H7 (cell line): ENCODE results near the gene REEP1. TPM values are rescaled to one million over a fixed set of nuclear protein-coding genes. Genes with fewer than 3 reads are reported as not detected.
"Not testable (repeated sequence)": the region's sequence is repeated elsewhere in the genome, so short reads cannot be mapped to it uniquely, and the experiment has no call there.

Experiments used
- DNase-seq: peaks from one replicate; pipeline ENCODE4 v3.0.0; 2012
- H3K27me3 ChIP-seq: 2 replicates; pipeline ENCODE4 v1.6.0; 2011; ENCODE audit warnings: mild to moderate bottlenecking, low read length; ENCODE audit not compliant: control insufficient read depth, insufficient read depth
- H3K36me3 ChIP-seq: replicated peaks from 2 replicates; pipeline ENCODE4 v1.5.1; 2011; ENCODE audit warnings: low read length; ENCODE audit not compliant: control insufficient read depth, insufficient read depth
- H3K4me3 ChIP-seq: 2 replicates; pipeline ENCODE4 v1.5.1; 2011; ENCODE audit warnings: low read depth, mild to moderate bottlenecking, control low read depth, low read length, moderate library complexity; ENCODE audit not compliant: insufficient read depth
- total RNA-seq: library from RNA; depleted of rRNA; stranded (reverse); fragments of >200 nt; shearing (Covaris generic); gene quantifications from 2 replicates; pipeline ENCODE4 v1.2.3, GENCODE V29; 2014

REEP1 gene
- total RNA-seq, 1 experiment from 2014 or later: 0.48 TPM

DNA sequence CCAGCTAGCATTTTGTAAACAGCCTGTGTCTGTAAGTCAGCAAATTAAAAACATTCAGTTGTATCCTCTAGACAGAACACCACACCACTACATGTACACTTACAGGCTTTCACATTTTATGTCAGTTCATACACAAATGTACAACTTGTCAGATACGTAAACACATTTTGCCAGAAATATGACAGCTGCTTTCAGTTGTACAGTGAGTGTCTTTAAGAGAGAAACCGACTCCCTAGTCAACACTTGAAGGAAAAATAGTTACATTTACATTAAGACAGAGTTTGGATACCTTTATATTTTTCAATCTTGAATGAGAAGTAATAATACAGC, 123.0 kb downstream of the REEP1 start:
- H3K4me3 ChIP-seq: no peak overlapping the region
- H3K27me3 ChIP-seq: no peaks in the 10 kb centered on the region
- H3K36me3 ChIP-seq: peaks cover 11% of the 10 kb centered on the region
- DNase-seq: no peak

DNA sequence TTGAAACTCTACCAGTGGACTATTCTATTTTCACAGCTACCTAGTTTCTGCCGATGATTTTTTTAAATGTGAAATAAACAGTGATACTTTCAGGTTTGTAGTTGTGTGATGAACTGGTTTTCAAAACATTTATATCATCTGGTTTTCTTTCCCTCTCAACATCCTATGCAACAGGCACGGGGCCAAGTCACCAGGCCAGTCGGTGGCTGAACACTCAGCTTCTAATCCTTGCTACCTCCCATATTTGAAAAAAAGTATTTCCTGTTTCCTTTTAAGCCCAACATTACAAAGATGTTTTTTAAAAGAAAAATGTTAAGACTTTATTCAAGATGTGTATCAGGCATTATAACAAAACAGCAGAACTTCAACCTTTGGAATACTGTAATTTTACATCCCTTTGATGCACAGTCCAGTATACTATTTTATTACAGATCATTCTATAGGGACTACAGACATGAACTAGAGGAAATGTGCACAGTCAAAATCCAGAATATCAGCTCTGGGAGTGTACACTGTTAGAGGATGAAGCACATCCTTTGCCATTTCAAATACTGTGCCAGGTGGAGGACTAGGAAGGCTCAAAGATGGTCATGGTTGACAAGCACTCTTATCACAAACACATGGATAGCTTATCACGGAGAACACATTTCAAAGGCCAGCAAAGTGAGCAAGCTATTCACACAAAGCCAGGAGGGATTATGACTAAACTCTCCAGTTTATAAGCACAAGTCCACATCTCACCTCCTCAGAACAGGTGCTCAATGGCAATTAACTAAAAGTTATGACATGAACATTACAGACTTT, 123.5 kb downstream of the REEP1 start:
- peaks cover 11% of the 10 kb centered on the region for H3K36me3 ChIP-seq
- H3K27me3 ChIP-seq: no peaks in the 10 kb centered on the region
- no peak for DNase-seq
- no peak overlapping the region for H3K4me3 ChIP-seq

DNA sequence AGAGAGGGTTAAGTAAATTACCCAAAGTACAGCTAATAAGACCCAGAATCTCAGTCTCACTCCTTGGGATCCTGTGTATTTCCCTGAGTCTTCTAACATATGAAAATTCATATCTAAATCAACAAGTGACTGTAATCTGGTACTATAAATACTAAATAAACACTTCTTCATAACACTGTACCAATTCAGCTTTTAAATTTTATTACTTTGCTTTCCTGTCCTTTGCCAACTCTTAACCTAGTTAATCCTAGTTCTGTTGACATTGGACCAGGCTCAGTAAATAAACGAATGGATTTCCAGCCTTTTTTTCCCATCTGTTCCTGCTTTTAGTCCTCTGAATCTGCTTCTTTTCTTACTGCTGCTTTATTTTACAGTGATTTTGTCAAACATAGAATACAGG, 124.4 kb downstream of the REEP1 start:
- H3K36me3 ChIP-seq: peaks cover 11% of the 10 kb centered on the region
- no peaks in the 10 kb centered on the region for H3K27me3 ChIP-seq
- DNase-seq: no peak
- H3K4me3 ChIP-seq: no peak overlapping the region

DNA sequence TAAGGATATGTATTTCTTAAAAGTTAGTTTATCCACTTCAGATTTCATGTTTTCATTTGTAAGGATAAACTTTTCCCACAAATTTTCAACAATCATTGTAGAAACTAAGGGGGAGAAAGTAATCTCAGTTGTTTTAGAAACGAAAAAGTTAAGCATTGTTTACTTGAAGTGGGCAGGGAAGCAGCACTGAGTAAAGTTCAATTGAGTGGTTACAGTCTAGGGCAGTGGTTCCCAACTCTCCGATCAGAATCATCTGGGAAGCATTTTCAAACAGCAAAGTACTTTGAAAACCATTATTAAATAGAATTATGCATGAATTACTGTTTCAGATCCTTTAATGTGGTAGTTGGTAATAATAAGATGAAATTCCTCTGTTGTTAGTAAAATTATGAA, 125.6 kb downstream of the REEP1 start:
- DNase-seq: no peak
- H3K36me3 ChIP-seq: peaks cover 15% of the 10 kb centered on the region
- H3K27me3 ChIP-seq: no peaks in the 10 kb centered on the region
- H3K4me3 ChIP-seq: no peak overlapping the region

DNA sequence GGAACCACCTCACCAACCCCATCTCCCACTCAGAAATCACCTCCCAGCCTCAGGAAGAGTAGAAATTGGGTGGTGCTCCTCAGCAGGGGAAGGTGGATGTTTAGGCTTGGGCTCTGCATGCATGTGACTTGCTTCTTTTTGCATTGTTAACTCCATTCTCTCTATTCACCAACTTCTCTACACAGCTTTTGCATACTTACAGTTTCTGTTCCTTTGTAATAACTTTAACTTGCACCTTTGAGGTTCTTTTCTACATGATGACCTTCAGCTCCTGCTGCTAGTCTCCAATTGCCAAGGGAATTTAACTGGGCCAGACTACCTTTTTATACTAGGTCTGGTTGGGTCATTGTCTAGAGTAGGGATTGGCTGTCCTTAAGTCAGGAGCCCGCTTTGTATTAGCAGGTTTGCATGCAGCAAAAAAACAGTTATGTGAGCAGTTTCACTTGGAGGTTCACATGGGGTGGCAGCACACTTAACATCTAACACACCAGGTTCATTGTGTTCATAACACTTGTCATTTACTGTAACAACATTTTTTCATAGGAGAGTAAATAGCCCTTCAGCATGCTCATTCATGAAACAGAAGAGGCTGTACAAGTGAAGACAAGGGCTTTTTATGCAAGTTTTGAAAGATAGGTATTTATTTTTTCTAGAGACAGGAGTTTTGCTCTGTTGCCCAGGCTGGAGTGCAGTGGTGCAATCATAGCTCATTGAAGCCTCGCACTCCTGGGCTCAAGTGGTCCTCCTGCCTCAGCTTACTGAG, 126.2 kb downstream of the REEP1 start:
- no peak for DNase-seq
- H3K36me3 ChIP-seq: peaks cover 19% of the 10 kb centered on the region
- no peak overlapping the region for H3K4me3 ChIP-seq
- no peaks in the 10 kb centered on the region for H3K27me3 ChIP-seq

DNA sequence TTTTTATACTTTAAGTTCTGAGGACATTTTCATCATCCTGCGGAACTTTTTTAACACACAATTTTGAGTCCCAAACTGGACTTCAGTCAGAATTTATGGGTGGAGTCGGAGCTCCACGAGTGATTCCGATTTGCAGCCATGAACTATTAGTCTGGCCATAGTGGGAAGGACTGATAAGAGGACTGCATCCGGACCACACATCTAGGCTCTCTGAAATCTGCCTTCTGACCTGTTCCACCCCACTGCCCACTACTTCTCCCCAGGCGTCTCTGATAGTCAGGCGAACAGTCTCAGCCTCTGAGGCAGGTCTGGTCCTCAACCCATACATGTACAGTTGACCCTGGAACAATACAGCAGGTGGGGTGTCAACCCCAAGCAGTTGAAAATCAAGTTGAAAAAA, 133.0 kb downstream of the REEP1 start:
- Histone ChIP-seq H3K36me3 (peaks cover 8% of the 10 kb centered on the region), H3K27me3 (no peaks in the 10 kb centered on the region), H3K4me3 (no peak overlapping the region)
- no peak for DNase-seq

DNA sequence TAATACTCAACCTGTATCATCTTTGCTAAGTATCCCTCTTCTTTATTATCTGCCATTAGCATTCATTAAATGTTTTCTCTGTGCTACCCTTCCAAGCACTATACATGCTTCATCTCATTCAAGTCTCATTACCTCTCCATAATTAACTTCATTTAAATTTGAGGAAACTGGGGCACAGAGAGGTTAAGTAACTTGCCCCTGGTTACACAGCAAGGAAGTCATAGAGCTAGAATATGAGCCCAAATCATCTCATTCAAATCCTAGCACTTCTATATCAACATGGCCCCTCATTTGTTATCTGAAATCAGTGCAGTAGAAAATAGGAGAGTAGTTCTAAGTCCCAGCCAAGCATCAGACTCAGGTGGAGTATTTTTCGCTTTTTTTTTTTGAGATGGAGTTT, 133.8 kb downstream of the REEP1 start:
- Histone ChIP-seq H3K4me3 (no peak overlapping the region), H3K27me3 (no peaks in the 10 kb centered on the region), H3K36me3 (peaks cover 8% of the 10 kb centered on the region)
- no peak for DNase-seq

DNA sequence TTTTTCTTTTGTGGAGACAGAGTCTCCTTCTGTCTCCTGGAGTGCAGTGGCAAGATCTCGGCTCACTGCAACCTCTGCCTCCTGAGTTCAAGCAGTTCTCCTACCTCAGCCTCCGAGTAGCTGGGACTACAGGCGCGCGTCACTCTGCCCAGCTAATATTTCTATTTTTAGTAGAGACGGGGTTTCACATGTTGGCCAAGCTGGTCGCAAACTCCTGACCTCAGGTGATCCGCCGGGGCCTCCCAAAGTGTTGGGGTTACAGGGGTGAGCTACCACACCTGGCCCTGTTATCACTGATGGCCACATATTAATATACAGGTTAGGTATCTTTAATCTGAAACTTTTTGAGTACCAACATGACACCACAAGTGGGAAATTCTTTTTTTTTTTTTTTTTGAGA, 134.7 kb downstream of the REEP1 start:
- H3K36me3 ChIP-seq: peaks cover 7% of the 10 kb centered on the region
- no peak for DNase-seq
- H3K27me3 ChIP-seq: no peaks in the 10 kb centered on the region
- no peak overlapping the region for H3K4me3 ChIP-seq

DNA sequence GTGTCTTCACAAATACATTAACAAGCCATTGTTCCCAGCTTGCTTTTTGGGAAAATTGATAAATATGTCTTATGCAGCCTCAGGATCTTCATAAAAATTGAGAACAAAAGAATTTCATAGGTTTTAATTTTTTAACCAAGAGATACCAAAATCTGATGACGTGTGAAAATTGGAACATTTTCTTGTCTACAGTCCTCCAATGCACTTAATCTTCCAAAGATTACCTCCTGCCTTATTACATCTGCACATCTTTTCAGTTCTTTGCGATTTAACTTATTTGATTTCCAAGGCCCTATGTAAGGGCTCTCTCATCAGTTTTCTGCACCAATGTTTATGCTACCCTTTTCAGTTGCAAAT, 135.1 kb downstream of the REEP1 start:
- no peak for DNase-seq
- no peak overlapping the region for H3K4me3 ChIP-seq
- H3K27me3 ChIP-seq: no peaks in the 10 kb centered on the region
- peaks cover 7% of the 10 kb centered on the region for H3K36me3 ChIP-seq

DNA sequence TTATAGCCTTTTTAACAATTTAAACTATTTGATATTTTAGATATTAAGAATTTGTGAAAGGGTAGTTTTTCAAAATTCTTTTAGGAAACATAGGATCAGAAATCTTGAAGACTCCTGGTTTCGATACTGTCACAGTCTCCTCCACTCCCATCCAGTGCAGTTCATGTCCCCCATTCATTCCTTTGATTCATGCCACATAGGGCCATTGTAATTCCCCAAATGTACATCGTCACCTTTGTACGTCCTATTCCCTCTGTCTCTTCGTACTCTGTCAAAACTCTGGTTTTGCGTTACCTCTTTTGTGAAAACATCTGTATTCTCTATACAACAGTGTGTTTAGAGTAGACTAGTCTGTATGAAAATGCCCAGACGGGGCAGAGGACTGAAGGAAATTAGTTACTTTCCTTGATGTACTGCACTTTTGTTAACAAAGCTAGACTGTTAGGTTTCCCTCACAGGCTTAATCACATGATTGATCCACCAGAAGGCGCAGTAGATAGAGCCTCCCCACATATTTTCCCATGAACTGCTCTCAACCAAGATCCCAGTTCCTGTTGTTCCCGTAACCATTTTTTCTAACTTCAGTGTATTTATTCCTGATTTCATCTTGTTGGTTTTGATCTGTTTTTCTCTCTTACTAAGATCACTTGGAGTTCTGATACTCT, 135.6 kb downstream of the REEP1 start:
- no peaks in the 10 kb centered on the region for H3K27me3 ChIP-seq
- H3K36me3 ChIP-seq: peaks cover 4% of the 10 kb centered on the region
- no peak overlapping the region for H3K4me3 ChIP-seq
- no peak for DNase-seq

DNA sequence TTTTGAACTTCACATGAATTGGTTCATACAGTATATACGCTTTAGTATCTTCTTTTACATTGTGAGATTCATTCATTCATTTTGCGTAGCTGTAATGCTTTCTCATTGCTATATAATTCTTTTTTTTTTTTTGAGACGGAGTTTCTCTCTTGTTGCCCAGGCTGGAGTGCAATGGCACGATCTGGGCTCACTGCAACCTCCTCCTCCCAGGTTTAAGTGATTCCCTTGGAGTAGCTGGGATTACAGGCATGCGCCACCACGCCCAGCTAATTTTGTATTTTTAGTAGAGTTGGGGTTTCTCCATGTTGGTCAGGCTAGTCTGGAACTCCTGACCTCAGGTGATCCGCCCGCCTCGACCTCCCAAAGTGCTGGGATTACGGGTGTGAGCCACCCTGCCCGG, 136.9 kb downstream of the REEP1 start:
- not testable (repeated sequence) for H3K27me3 ChIP-seq, H3K36me3 ChIP-seq, H3K4me3 ChIP-seq, DNase-seq

DNA sequence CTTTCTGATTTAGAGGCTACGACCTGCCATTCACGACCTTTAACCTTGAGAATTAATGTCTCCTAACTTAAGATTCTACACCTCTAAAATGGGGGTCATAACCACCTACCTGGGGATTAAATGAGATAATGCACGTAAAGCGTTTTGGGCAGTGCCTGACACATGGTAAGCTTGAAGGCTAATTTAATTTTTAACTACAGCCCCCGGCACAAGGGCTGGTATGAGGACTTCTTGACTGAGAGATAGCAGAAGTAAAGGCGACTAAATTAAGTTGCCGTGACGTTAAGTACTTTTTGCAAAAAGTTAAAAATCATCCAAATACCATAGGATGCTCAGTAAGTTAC, 137.6 kb downstream of the REEP1 start:
- no peak for DNase-seq
- H3K36me3 ChIP-seq: no peaks in the 10 kb centered on the region
- peak overlapping the region; percentile 64 for H3K4me3 ChIP-seq
- H3K27me3 ChIP-seq: no peaks in the 10 kb centered on the region

DNA sequence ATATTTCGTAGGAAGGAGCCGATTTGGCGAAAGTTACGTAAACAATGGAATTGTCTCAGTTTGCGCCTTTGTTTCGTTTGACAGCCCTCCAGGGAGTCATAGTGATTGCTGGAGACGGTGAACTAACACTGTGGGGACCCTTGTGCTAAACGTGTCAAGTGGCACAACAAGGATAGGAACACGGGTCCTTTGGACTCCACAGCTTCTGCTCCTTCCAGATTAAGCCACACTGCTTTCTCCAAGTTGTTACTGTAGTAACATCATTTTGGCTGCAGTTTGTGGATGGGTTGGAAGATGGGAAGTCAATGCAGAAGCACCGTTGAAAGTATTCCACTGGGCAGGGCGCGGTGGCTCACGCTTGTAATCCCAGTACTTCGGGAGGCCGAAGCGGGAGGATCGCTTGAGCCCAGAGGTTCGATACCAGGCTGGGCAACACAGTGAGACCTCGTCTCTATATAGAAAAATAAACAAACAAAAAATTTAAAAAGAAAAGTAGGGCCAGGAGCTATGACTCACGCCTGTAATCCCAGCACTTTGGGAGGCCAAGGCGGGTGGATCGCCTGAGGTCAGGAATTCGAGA, 141.5 kb downstream of the REEP1 start:
- Histone ChIP-seq H3K27me3 (no peaks in the 10 kb centered on the region), H3K36me3 (no peaks in the 10 kb centered on the region), H3K4me3 (peak overlapping the region; percentile 100)
- DNase-seq: no peak

DNA sequence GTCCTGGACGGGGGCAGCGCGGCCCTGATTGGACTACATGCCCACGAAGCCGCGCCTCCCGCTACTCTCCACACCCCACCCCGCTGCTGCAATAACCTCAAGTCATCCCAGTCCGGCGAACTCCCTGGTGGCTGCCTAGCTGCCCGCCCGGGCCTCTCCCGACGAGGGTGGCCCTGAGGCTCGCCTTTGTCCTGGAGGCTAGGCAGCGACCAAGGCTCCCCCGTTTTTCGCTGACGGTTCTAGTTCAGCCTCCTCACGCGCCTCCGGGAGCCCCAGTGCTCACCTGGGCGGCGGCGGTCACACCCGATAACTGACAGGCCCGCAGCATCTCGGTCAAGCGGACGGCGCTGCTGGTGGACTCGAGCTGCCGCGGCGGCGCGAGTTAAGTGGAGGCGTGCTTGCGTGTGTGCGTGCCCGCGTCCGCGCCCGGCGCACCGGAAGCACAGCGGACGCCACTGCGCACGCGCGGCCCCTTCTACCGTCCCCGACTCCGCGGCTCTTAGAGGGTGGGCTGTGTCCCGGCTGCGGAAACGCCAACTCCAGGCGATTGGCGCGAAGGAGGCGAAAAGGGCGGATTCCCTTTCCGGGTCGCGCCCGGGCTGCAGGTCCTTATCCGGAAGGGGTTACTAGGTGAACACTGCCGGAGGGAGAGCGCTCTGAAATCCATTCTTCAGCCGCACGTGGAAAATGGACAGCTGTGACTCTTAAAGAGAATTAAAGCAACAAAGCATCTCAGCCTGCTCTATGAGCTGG, 142.2 kb downstream of the REEP1 start, which contains the start of gene IMMT:
Gene IMMT, minus strand, starts transcription at position 408 of the 753 bp plus-strand sequence. Its CDS starts 80 bp downstream, at position 328.
- H3K4me3 ChIP-seq: peak within 1 kb of the TSS; percentile 100
- H3K27me3 ChIP-seq: no peaks in the 10 kb centered on the region
- peaks cover under 1% of the 10 kb centered on the region; the same call in 1 of the 2 replicates for H3K36me3 ChIP-seq
- peak; percentile 94 for DNase-seq
